GM21528 (cell line): Measurements from ENCODE around the gene L3MBTL4.

ENCODE experiments used
- ATAC-seq: cut with Tn5 transposase; IDR thresholded peaks from one replicate; pipeline ENCODE4 v1.9.1; 2021; ENCODE audit warnings: mild to moderate bottlenecking, moderate library complexity; ENCODE audit not compliant: unreplicated experiment, low FRiP score

Gene L3MBTL4

GRCh38 chr18:6009756-6010155 lies 405.0 kb downstream of the L3MBTL4 start:
- no peak for ATAC-seq

- ATAC-seq = peak; percentile 99
Measured at GRCh38 chr18:6004683-6005082, 410.0 kb downstream of the L3MBTL4 start.

- ATAC-seq = peak; percentile 62
Measured at GRCh38 chr18:6004119-6004518, 410.6 kb downstream of the L3MBTL4 start.

GRCh38 chr18:6001867-6002266 lies 412.8 kb downstream of the L3MBTL4 start:
- ATAC-seq = no peak

GRCh38 chr18:5998907-5999306 lies 415.8 kb downstream of the L3MBTL4 start:
- peak; percentile 98 for ATAC-seq

GRCh38 chr18:5998166-5998881 lies 416.4 kb downstream of the L3MBTL4 start:
- peak; percentile 39 for ATAC-seq

- ATAC-seq = no peak
Measured at GRCh38 chr18:5997361-5997760, 417.4 kb downstream of the L3MBTL4 start.

GRCh38 chr18:5995626-5996025 lies 419.1 kb downstream of the L3MBTL4 start:
- no peak for ATAC-seq

- ATAC-seq = no peak
Measured at GRCh38 chr18:5993938-5994337, 420.8 kb downstream of the L3MBTL4 start.

GRCh38 chr18:5992381-5992780 lies 422.3 kb downstream of the L3MBTL4 start:
- no peak for ATAC-seq

- ATAC-seq = no peak
Measured at GRCh38 chr18:5987249-5987648, 427.5 kb downstream of the L3MBTL4 start.

GRCh38 chr18:5986257-5986931 lies 428.3 kb downstream of the L3MBTL4 start:
- no peak for ATAC-seq

- ATAC-seq = no peak
Measured at GRCh38 chr18:5984245-5984644, 430.5 kb downstream of the L3MBTL4 start.

- ATAC-seq = no peak
Measured at GRCh38 chr18:5983488-5983887, 431.2 kb downstream of the L3MBTL4 start.

- ATAC-seq = peak; percentile 41
Measured at GRCh38 chr18:5982332-5982731, 432.4 kb downstream of the L3MBTL4 start.

GRCh38 chr18:5980721-5981120 lies 434.0 kb downstream of the L3MBTL4 start:
- no peak for ATAC-seq

- ATAC-seq = no peak
Measured at GRCh38 chr18:5979971-5980457, 434.7 kb downstream of the L3MBTL4 start.

GRCh38 chr18:5979176-5979888 lies 435.4 kb downstream of the L3MBTL4 start:
- no peak for ATAC-seq

GRCh38 chr18:5977022-5977421 lies 437.7 kb downstream of the L3MBTL4 start:
- ATAC-seq = no peak

GRCh38 chr18:5975111-5976002 lies 439.4 kb downstream of the L3MBTL4 start:
- ATAC-seq = peak; percentile 78
